Stomach (tissue), 9 donors: Measurements from ENCODE around the gene ATP8A2. TPM values are rescaled to one million over a fixed set of nuclear protein-coding genes. Genes with fewer than 3 reads are reported as not detected.

Experiments used
- DNase-seq, 2 donors: peaks; one replicate each; pipeline versions ENCODE4 v3.0.0 to v3.0.0-alpha.2; 2013 to 2019
- H3K27ac ChIP-seq, 5 donors: fragments of 200-600 bp in 4 of 5; sonication (generic) in 4 of 5; one replicate each; pipeline ENCODE4 v1.5.1; 2013 to 2019; ENCODE audit warnings: mild to moderate bottlenecking in 1 of 5, moderate library complexity in 1 of 5
- H3K27me3 ChIP-seq, 3 donors: fragments of 200-600 bp; sonication (generic); one replicate each; pipeline ENCODE4 v1.5.1; 2017 to 2019; ENCODE audit warnings: mixed run types in 1 of 3
- H3K36me3 ChIP-seq, 4 donors: fragments of 200-600 bp; sonication (generic); 1 replicate in 3 of 4; 2 replicates in 1 of 4; pipeline ENCODE4 v1.5.1; 2016 to 2019
- H3K4me1 ChIP-seq, 4 donors: fragments of 200-600 bp; sonication (generic); one replicate each; pipeline ENCODE4 v1.5.1; 2016 to 2019
- H3K4me3 ChIP-seq, 4 donors: fragments of 200-600 bp; sonication (generic) in 3 of 4; one replicate each; pipeline ENCODE4 v1.5.1; 2016 to 2019; ENCODE audit warnings: mild to moderate bottlenecking in 1 of 4
- H3K9me3 ChIP-seq, 4 donors: fragments of 200-600 bp; sonication (generic); one replicate each; pipeline ENCODE4 v1.5.1; 2016 to 2019
- EP300 ChIP-seq: sonication (generic); formaldehyde crosslinking; IDR thresholded peaks from one replicate; pipeline ENCODE4 v1.6.1; 2017; ENCODE audit warnings: antibody characterized with exemption
- POLR2A ChIP-seq, 4 donors: fragments of 450-650 bp; IDR thresholded peaks; one replicate each; pipeline ENCODE4 v1.6.1; 2016; ENCODE audit warnings: antibody characterized with exemption in 4 of 4, control low read depth in 2 of 4, mild to moderate bottlenecking in 1 of 4, moderate library complexity in 1 of 4
- POLR2AphosphoS5 ChIP-seq, 3 donors: sonication (generic); formaldehyde crosslinking; IDR thresholded peaks; one replicate each; pipeline ENCODE4 v1.6.1; 2016; ENCODE audit warnings: antibody characterized with exemption in 3 of 3
- WGBS, 5 donors: extraction: QIAGEN DNeasy Blood & Tissue Kit in 3 of 5; methylation state at CpG; one replicate each; pipeline versions ENCODE4 v1.1.5 to v1.1.7; 2013 to 2018; 5-methylcytosine and 5-hydroxymethylcytosine counted together
- intact Hi-C: fragments of 100-400 bp; cut with DNase I; formaldehyde crosslinking; loops from one replicate; pipeline ENCODE4 v1.15.1; 2023; ENCODE audit warnings: low total_unique reads
- polyA plus RNA-seq, 3 donors: library from polyadenylated mRNA; stranded (reverse); fragments of 200-250 nt; gene quantifications; one replicate each; pipeline ENCODE4 v1.2.3, GENCODE V29; 2013
- total RNA-seq, 5 donors: library from RNA; depleted of rRNA; stranded (reverse); fragments of >200 nt; gene quantifications; one replicate each; pipeline versions ENCODE4 v1.1.0 to v1.2.3, GENCODE V29; 2014 to 2016
- TF ChIP-seq, protein P1 (sequence below), 7 experiments: fragments of 450-650 bp in 4 of 7; fragments of 200-600 bp in 3 of 7; sonication (generic) in 3 of 7; IDR thresholded peaks; one replicate each; pipeline ENCODE4 v1.5.1; 2016 to 2019; ENCODE audit warnings: antibody characterized with exemption in 7 of 7, control low read depth in 2 of 7, mild to moderate bottlenecking in 1 of 7
- donor health status: healthy with polysubstance abuse.
- donor health status: Bipolar disorder and iron deficiency.
- donor health status: healthy.

Gene ATP8A2
- total and polyA plus RNA-seq, 8 donors, result 0.12 to 3.5 (median 0.20) TPM; not detected in 3

DNA sequence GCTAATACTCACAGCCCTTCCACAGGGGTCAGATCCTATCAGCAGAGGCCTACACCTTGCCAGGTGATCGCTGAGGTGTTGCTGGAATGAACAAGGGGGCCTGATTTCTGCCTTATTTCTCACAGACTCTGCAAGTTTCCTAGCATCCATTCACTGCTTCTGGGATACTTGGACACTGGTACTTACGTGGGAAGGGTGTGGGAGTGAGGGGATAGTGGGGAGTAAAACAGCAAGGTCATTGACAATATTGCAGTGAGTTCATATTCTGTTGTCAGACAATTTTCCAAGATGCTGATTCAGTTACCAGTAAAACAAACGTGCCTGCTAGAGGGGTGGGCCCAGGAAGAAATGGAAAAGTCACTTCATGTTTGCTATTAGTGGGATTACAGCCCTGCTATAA is 403.5 kb downstream of the ATP8A2 start:
- no peaks in the 10 kb centered on the region for H3K27me3 ChIP-seq
- no peaks in the 10 kb centered on the region for H3K36me3 ChIP-seq
- no peak overlapping the region for H3K4me3 ChIP-seq
- intact Hi-C loops, result no loop called here
- TF ChIP-seq, protein P1, sequence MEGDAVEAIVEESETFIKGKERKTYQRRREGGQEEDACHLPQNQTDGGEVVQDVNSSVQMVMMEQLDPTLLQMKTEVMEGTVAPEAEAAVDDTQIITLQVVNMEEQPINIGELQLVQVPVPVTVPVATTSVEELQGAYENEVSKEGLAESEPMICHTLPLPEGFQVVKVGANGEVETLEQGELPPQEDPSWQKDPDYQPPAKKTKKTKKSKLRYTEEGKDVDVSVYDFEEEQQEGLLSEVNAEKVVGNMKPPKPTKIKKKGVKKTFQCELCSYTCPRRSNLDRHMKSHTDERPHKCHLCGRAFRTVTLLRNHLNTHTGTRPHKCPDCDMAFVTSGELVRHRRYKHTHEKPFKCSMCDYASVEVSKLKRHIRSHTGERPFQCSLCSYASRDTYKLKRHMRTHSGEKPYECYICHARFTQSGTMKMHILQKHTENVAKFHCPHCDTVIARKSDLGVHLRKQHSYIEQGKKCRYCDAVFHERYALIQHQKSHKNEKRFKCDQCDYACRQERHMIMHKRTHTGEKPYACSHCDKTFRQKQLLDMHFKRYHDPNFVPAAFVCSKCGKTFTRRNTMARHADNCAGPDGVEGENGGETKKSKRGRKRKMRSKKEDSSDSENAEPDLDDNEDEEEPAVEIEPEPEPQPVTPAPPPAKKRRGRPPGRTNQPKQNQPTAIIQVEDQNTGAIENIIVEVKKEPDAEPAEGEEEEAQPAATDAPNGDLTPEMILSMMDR (IDR thresholded peaks at IDR 0.05), result no peak
- no peak for TF ChIP-seq POLR2A (IDR thresholded peaks at IDR 0.05)
- TF ChIP-seq EP300, result no peak
- no peak for TF ChIP-seq POLR2AphosphoS5 (IDR thresholded peaks at IDR 0.05)
- 67 to 80% (median 75%) methylated on average over 3 of the region's 3 CpGs for WGBS, 5 donors
- DNase-seq, result no peak
- H3K9me3 ChIP-seq, result no peaks in the 10 kb centered on the region
- peaks cover 0 to 13% (median 3%) of the 10 kb centered on the region in 4 donors for H3K4me1 ChIP-seq
- no peak overlapping the region for H3K27ac ChIP-seq

DNA sequence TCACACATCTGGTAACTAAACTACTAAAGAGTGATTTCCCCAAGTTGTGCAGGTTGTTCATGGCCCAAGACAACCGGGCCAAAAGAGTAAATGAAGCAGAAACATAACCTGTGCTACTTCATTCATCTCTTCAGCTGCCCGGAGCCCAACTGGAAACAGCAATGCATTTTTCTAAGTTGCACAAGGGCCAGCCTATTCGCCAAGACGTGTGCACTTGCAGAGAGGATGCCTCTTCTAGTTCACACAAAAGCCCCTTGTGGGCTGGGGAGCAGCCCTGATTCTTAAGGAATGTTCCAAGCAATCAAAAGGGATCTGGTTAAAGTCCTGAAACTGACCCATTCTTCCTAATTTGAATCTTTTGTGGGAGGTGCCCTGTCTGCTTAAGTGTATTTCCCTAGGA is 404.2 kb downstream of the ATP8A2 start:
- intact Hi-C loops, result no loop called here
- Histone ChIP-seq H3K9me3 (no peaks in the 10 kb centered on the region), H3K36me3 (no peaks in the 10 kb centered on the region), H3K27ac (no peak overlapping the region), H3K4me3 (no peak overlapping the region), H3K4me1 (peaks cover 0 to 13% (median 3%) of the 10 kb centered on the region in 4 donors), H3K27me3 (no peaks in the 10 kb centered on the region)
- 79 to 90% (median 84%) methylated on average over 4 of the region's 4 CpGs for WGBS, 5 donors
- peak in 1 of 2 donors; percentile 35 for DNase-seq
- TF ChIP-seq POLR2A (IDR thresholded peaks at IDR 0.05) (no peak), EP300 (no peak), POLR2AphosphoS5 (IDR thresholded peaks at IDR 0.05) (no peak)
- TF ChIP-seq, protein P1 (IDR thresholded peaks at IDR 0.05), result no peak

DNA sequence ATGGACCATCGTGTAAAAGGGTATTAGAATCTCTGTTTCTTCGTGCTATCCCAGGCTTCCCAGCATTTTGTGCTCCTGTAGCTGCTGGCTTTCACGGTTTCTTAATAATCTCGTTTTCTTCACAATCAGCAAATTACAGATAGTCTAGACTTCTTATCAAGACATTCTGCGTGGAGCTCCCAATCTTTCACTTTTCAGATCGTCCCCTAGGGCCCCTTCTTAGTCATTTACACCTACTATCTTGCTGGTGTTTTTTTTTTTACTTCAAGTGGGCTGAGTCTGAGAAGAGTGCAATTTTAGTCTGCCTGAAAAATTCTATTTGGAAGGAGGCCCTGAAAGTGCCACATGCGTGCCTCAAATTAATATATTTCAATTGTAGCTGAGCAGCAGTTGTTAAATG is 404.9 kb downstream of the ATP8A2 start:
- 44 to 72% (median 53%) methylated on average over 7 of the region's 7 CpGs for WGBS, 5 donors
- Histone ChIP-seq H3K4me1 (peaks cover 0 to 13% (median 3%) of the 10 kb centered on the region in 4 donors), H3K4me3 (no peak overlapping the region), H3K27me3 (no peaks in the 10 kb centered on the region), H3K27ac (no peak overlapping the region), H3K9me3 (no peaks in the 10 kb centered on the region), H3K36me3 (no peaks in the 10 kb centered on the region)
- intact Hi-C loops, result no loop called here
- DNase-seq, result no peak
- TF ChIP-seq POLR2AphosphoS5 (IDR thresholded peaks at IDR 0.05), result no peak
- no peak for TF ChIP-seq POLR2A (IDR thresholded peaks at IDR 0.05)
- no peak for TF ChIP-seq EP300
- TF ChIP-seq, protein P1 (IDR thresholded peaks at IDR 0.05), result no peak

DNA sequence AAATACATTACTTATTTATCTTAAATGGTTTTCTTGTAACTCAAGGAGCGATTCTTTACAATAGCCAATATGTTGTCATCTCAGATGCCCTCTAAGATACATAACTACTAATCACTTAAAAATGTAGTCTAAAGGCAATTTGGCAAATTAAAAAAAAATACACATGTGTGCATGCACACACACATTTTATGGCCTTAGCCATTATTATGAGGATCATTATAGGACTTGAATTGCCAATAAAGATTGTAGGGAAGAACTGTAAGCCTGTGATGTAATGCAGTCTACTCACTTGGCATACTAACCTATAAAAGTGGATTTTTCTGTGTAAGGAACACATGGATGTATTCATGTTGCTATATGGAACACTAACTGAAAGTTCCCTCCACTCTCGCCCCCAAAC is 405.7 kb downstream of the ATP8A2 start:
- Histone ChIP-seq H3K27ac (no peak overlapping the region), H3K4me1 (peaks cover 0 to 13% (median 3%) of the 10 kb centered on the region in 4 donors), H3K36me3 (no peaks in the 10 kb centered on the region), H3K4me3 (no peak overlapping the region), H3K27me3 (no peaks in the 10 kb centered on the region), H3K9me3 (no peaks in the 10 kb centered on the region)
- TF ChIP-seq, protein P1 (IDR thresholded peaks at IDR 0.05), result no peak
- no peak for TF ChIP-seq POLR2AphosphoS5 (IDR thresholded peaks at IDR 0.05)
- TF ChIP-seq POLR2A (IDR thresholded peaks at IDR 0.05), result no peak
- no peak for TF ChIP-seq EP300
- intact Hi-C loops, result no loop called here
- no peak for DNase-seq
- 78 to 86% (median 80%) methylated on average over 2 of the region's 2 CpGs for WGBS, 5 donors
